HepG2 (cell line): ENCODE measurements around the gene SMIM36. TPM values are rescaled to one million over a fixed set of nuclear protein-coding genes. Genes with fewer than 3 reads are reported as not detected.

Source experiments
- ATM ChIP-seq: fragments of 450-650 bp; IDR thresholded peaks from 2 replicates; pipeline ENCODE4 v1.7.1; 2017; ENCODE audit warnings: mild to moderate bottlenecking, borderline replicate concordance
- BCL6 ChIP-seq: IDR thresholded peaks from 2 replicates; pipeline ENCODE4 v1.6.1; 2016; ENCODE audit warnings: missing genetic modification reagents, missing compliant biosample characterization
- CREM ChIP-seq, 2 experiments: sonication (generic) in 1 of 2; formaldehyde crosslinking in 1 of 2; IDR thresholded peaks; 2 replicates each; pipeline versions ENCODE4 v1.4.0 to v1.6.1; 2016 to 2020; ENCODE audit warnings: antibody characterized with exemption in 1 of 2, mild to moderate bottlenecking in 1 of 2, missing genetic modification reagents in 1 of 2
- FLYWCH1 ChIP-seq: sonication (generic); formaldehyde crosslinking; IDR thresholded peaks from 2 replicates; pipeline ENCODE4 v1.8.1; 2023; ENCODE audit warnings: mild to moderate bottlenecking, missing genetic modification reagents
- HNF1B ChIP-seq: sonication (generic); formaldehyde crosslinking; IDR thresholded peaks from 2 replicates; pipeline ENCODE4 v1.5.1; 2020; ENCODE audit warnings: mild to moderate bottlenecking, moderate library complexity, missing genetic modification reagents
- ISL2 ChIP-seq: sonication (generic); formaldehyde crosslinking; IDR thresholded peaks from 2 replicates; pipeline ENCODE4 v1.5.0; 2020; ENCODE audit warnings: missing genetic modification reagents
- KAT7 ChIP-seq: IDR thresholded peaks from 2 replicates; pipeline ENCODE4 v1.6.1; 2018; ENCODE audit warnings: borderline replicate concordance, missing compliant biosample characterization
- PAWR ChIP-seq: sonication (generic); formaldehyde crosslinking; IDR thresholded peaks from 2 replicates; pipeline ENCODE4 v1.4.0; 2020; ENCODE audit warnings: missing genetic modification reagents, mild to moderate bottlenecking, borderline replicate concordance
- RERE ChIP-seq: IDR thresholded peaks from 2 replicates; pipeline ENCODE4 v1.6.1; 2016; ENCODE audit warnings: low read depth, missing genetic modification reagents, missing compliant biosample characterization
- TAF15 ChIP-seq: fragments of 200-400 bp; formaldehyde crosslinking; IDR thresholded peaks from one replicate; pipeline ENCODE4 v1.6.1; 2018; ENCODE audit warnings: mild to moderate bottlenecking, low read depth, low read length; ENCODE audit not compliant: poor library complexity, severe bottlenecking
- TFAP4 ChIP-seq: sonication (generic); IDR thresholded peaks from 2 replicates; pipeline ENCODE4 v1.6.1; 2016; ENCODE audit warnings: low read depth, borderline replicate concordance
- YEATS2 ChIP-seq: sonication (generic); formaldehyde crosslinking; IDR thresholded peaks from 2 replicates; pipeline ENCODE4 v1.4.0; 2020; ENCODE audit warnings: missing genetic modification reagents, borderline replicate concordance
- ZNF12 ChIP-seq: sonication (generic); formaldehyde crosslinking; IDR thresholded peaks from 2 replicates; pipeline ENCODE4 v1.5.0; 2020; ENCODE audit warnings: missing genetic modification reagents
- polyA plus RNA-seq, 8 experiments: library from polyadenylated mRNA; depleted of rRNA in 3 of 8; stranded (reverse) in 7 of 8; unstranded in 1 of 8; fragments of >200 nt; fragmentation: Illumina TruSeq in 4 of 8; extraction: Trizol in 4 of 8; gene quantifications; 2 replicates each; pipeline versions ENCODE4 v1.2.1 to v1.2.3, GENCODE V29; 2011 to 2016; ENCODE audit warnings: low read depth in 4 of 8, missing spikeins in 1 of 8, mixed read lengths in 1 of 8; ENCODE audit not compliant: insufficient read depth in 1 of 8
- total RNA-seq, 5 experiments: library from RNA; depleted of rRNA; stranded (reverse); fragments of >200 nt; fragmentation: Illumina TruSeq; extraction: Trizol; gene quantifications; 2 replicates each; pipeline ENCODE4 v1.2.3, GENCODE V29; 2016; ENCODE audit warnings: low read depth in 1 of 5
- TF ChIP-seq, protein P1 (sequence below): sonication (generic); formaldehyde crosslinking; IDR thresholded peaks from 2 replicates; pipeline ENCODE4 v1.4.0; 2020; ENCODE audit warnings: missing genetic modification reagents
- TF ChIP-seq, protein P2 (sequence below): sonication (generic); formaldehyde crosslinking; IDR thresholded peaks from 2 replicates; pipeline ENCODE4 v1.4.0; 2020; ENCODE audit warnings: mild to moderate bottlenecking, low read depth, missing genetic modification reagents

The SMIM36 gene
- total and polyA plus RNA-seq, 2 of the 13 experiments (the other 11 are each of a cell fraction or from before 2014, with no cell fraction given) = not detected

- TF ChIP-seq CREM (IDR thresholded peaks at IDR 0.05) (peak; percentile 55; the same call in 1 of the 2 replicates), CREM (CRISPR knock-in tag; IDR thresholded peaks at IDR 0.05) (no peak), ATM (no peak), HNF1B (CRISPR knock-in tag) (peak; percentile 30; the same call in 1 of the 2 replicates), ISL2 (CRISPR knock-in tag) (peak; percentile 63; the same call in 1 of the 2 replicates), PAWR (CRISPR knock-in tag) (0 out of 2 replicates have a peak, but pooled peaks have one; percentile 76), ZNF12 (CRISPR knock-in tag) (peak; percentile 88; the same call in 1 of the 2 replicates), TFAP4 (0 out of 2 replicates have a peak, but pooled peaks have one; percentile 43), YEATS2 (CRISPR knock-in tag) (no peak), BCL6 (CRISPR knock-in tag) (peak; percentile 82), KAT7 (CRISPR knock-in tag) (peak; percentile 63; the same call in 1 of the 2 replicates), RERE (0 out of 2 replicates have a peak, but pooled peaks have one; percentile 20), FLYWCH1 (CRISPR knock-in tag) (0 out of 2 replicates have a peak, but pooled peaks have one; percentile 34), TAF15 (no peak)
- TF ChIP-seq, protein P1, sequence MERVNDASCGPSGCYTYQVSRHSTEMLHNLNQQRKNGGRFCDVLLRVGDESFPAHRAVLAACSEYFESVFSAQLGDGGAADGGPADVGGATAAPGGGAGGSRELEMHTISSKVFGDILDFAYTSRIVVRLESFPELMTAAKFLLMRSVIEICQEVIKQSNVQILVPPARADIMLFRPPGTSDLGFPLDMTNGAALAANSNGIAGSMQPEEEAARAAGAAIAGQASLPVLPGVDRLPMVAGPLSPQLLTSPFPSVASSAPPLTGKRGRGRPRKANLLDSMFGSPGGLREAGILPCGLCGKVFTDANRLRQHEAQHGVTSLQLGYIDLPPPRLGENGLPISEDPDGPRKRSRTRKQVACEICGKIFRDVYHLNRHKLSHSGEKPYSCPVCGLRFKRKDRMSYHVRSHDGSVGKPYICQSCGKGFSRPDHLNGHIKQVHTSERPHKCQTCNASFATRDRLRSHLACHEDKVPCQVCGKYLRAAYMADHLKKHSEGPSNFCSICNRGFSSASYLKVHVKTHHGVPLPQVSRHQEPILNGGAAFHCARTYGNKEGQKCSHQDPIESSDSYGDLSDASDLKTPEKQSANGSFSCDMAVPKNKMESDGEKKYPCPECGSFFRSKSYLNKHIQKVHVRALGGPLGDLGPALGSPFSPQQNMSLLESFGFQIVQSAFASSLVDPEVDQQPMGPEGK = peak; percentile 62; the same call in 1 of the 2 replicates
- TF ChIP-seq, protein P2, sequence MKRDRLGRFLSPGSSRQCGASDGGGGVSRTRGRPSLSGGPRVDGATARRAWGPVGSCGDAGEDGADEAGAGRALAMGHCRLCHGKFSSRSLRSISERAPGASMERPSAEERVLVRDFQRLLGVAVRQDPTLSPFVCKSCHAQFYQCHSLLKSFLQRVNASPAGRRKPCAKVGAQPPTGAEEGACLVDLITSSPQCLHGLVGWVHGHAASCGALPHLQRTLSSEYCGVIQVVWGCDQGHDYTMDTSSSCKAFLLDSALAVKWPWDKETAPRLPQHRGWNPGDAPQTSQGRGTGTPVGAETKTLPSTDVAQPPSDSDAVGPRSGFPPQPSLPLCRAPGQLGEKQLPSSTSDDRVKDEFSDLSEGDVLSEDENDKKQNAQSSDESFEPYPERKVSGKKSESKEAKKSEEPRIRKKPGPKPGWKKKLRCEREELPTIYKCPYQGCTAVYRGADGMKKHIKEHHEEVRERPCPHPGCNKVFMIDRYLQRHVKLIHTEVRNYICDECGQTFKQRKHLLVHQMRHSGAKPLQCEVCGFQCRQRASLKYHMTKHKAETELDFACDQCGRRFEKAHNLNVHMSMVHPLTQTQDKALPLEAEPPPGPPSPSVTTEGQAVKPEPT (CRISPR knock-in tag) = 0 out of 2 replicates have a peak, but pooled peaks have one; percentile 68
These were observed 77.4 kb downstream of the SMIM36 start (continued) for GRCh38 chr17:55433629-55434422.
